Sigmoid colon (tissue), 7 donors: ENCODE data around the gene BCAT1. TPM values are rescaled to one million over a fixed set of nuclear protein-coding genes. Genes with fewer than 3 reads are reported as not detected.

Experiments
- DNase-seq: peaks from one replicate; pipeline ENCODE4 v3.0.0-alpha.2; 2019
- H3K27ac ChIP-seq, 4 donors: fragments of 200-600 bp; sonication (generic); one replicate each; pipeline ENCODE4 v1.5.1; 2016 to 2019; ENCODE audit warnings: mild to moderate bottlenecking in 1 of 4
- H3K27me3 ChIP-seq, 3 donors: fragments of 200-600 bp; sonication (generic); one replicate each; pipeline ENCODE4 v1.5.1; 2019; ENCODE audit warnings: mild to moderate bottlenecking in 1 of 3
- H3K36me3 ChIP-seq, 4 donors: fragments of 200-600 bp; sonication (generic); one replicate each; pipeline ENCODE4 v1.5.1; 2016 to 2019
- H3K4me1 ChIP-seq, 4 donors: fragments of 200-600 bp; sonication (generic); one replicate each; pipeline ENCODE4 v1.5.1; 2017 to 2019
- H3K4me3 ChIP-seq, 4 donors: fragments of 200-600 bp; sonication (generic); one replicate each; pipeline ENCODE4 v1.5.1; 2017 to 2019; ENCODE audit warnings: mild to moderate bottlenecking in 2 of 4, moderate library complexity in 1 of 4
- H3K9me3 ChIP-seq, 4 donors: fragments of 200-600 bp in 3 of 4; sonication (generic) in 3 of 4; one replicate each; pipeline versions ENCODE4 v1.5.1 to v1.6.1; 2013 to 2019
- EP300 ChIP-seq, 4 donors: sonication (generic); formaldehyde crosslinking; IDR thresholded peaks; one replicate each; pipeline ENCODE4 v1.6.1; 2017; ENCODE audit warnings: antibody characterized with exemption in 4 of 4
- POLR2A ChIP-seq, 2 donors: fragments of 450-650 bp; IDR thresholded peaks; one replicate each; pipeline ENCODE4 v1.6.1; 2016; ENCODE audit warnings: antibody characterized with exemption in 2 of 2, mild to moderate bottlenecking in 2 of 2, moderate library complexity in 2 of 2
- POLR2AphosphoS5 ChIP-seq, 4 donors: sonication (generic); formaldehyde crosslinking; IDR thresholded peaks; one replicate each; pipeline ENCODE4 v1.6.1; 2017; ENCODE audit warnings: antibody characterized with exemption in 4 of 4
- WGBS, 2 donors: extraction: QIAGEN DNeasy Blood & Tissue Kit; methylation state at CpG; one replicate each; pipeline ENCODE4 v1.1.7; 2013; 5-methylcytosine and 5-hydroxymethylcytosine counted together
- intact Hi-C: fragments of 100-400 bp; cut with DNase I; formaldehyde crosslinking; loops from one replicate; pipeline ENCODE4 v1.15.1; 2023
- polyA plus RNA-seq, 3 donors: library from polyadenylated mRNA; stranded (reverse); fragments of 200-250 nt; gene quantifications; one replicate each; pipeline ENCODE4 v1.2.3, GENCODE V29; 2013
- total RNA-seq, 4 donors: library from RNA; depleted of rRNA; stranded (reverse); fragments of >200 nt; gene quantifications; one replicate each; pipeline ENCODE4 v1.1.0, GENCODE V29; 2016
- TF ChIP-seq, protein P1 (sequence below), 4 experiments: fragments of 450-650 bp in 3 of 4; fragments of 200-600 bp in 1 of 4; IDR thresholded peaks; one replicate each; pipeline ENCODE4 v1.5.1; 2016 to 2019; ENCODE audit warnings: antibody characterized with exemption in 4 of 4, mild to moderate bottlenecking in 3 of 4, moderate library complexity in 2 of 4
- donor health status: healthy with polysubstance abuse.
- donor health status: Bipolar disorder and iron deficiency.
- donor health status: healthy.

Gene BCAT1
- total and polyA plus RNA-seq, 7 donors: 2.1 to 20.3 (median 12.0) TPM

DNA sequence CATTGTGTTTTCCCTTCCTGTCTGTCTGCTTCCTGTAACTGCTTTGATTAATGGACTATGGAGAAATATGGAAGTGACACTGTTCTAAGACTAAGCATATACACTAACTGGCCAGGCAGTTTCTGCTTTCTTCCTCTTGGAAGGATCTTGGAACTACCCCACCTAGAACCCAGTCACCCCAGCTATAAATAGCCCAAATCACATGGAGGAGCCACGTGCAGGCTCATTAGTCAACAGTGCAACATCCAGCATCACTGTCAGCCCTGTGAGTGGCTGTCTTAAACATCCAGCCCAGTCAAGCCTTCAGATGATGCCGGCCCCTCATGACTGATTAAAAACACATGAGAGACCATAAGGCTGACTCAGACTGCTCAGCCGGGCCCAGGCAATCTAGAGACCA lies 39.2 kb downstream of the BCAT1 start:
- peak; percentile 75 for DNase-seq
- Histone ChIP-seq H3K27me3 (no peaks in the 10 kb centered on the region), H3K4me3 (no peak overlapping the region), H3K9me3 (no peaks in the 10 kb centered on the region), H3K27ac (no peak overlapping the region), H3K4me1 (no peaks in the 10 kb centered on the region), H3K36me3 (no peaks in the 10 kb centered on the region)
- TF ChIP-seq POLR2A (IDR thresholded peaks at IDR 0.05): no peak
- no peak for TF ChIP-seq POLR2AphosphoS5 (IDR thresholded peaks at IDR 0.05)
- TF ChIP-seq, protein P1, sequence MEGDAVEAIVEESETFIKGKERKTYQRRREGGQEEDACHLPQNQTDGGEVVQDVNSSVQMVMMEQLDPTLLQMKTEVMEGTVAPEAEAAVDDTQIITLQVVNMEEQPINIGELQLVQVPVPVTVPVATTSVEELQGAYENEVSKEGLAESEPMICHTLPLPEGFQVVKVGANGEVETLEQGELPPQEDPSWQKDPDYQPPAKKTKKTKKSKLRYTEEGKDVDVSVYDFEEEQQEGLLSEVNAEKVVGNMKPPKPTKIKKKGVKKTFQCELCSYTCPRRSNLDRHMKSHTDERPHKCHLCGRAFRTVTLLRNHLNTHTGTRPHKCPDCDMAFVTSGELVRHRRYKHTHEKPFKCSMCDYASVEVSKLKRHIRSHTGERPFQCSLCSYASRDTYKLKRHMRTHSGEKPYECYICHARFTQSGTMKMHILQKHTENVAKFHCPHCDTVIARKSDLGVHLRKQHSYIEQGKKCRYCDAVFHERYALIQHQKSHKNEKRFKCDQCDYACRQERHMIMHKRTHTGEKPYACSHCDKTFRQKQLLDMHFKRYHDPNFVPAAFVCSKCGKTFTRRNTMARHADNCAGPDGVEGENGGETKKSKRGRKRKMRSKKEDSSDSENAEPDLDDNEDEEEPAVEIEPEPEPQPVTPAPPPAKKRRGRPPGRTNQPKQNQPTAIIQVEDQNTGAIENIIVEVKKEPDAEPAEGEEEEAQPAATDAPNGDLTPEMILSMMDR (IDR thresholded peaks at IDR 0.05): no peak
- no peak for TF ChIP-seq EP300 (IDR thresholded peaks at IDR 0.05)
- 63 to 70% methylated on average over 3 of the region's 3 CpGs for WGBS, 2 donors
- intact Hi-C loops: no loop called here

DNA sequence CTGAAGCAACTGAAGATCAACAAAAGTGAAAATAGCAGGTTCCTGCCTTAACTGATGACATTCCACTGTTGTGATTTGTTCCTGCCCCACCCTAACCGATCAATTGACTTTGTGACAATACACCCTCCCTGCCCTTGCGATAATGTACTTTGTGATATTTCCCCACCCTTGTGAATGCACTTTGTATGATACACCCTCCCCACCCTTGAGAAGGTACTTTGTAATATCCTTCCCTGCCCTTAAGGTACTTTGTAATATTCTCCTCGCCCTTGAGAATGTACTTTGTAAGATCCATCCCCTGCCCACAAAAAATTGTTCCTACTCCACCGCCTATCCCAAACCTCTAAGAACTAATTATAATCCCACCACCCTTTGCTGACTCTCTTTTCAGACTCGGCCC lies 41.4 kb downstream of the BCAT1 start:
- 78 to 90% methylated on average over 5 of the region's 5 CpGs for WGBS, 2 donors
- Histone ChIP-seq H3K4me1 (peaks cover 0 to 13% (median 0%) of the 10 kb centered on the region in 4 donors), H3K27me3 (peaks cover 0 to 15% (median 13%) of the 10 kb centered on the region in 3 donors), H3K36me3 (no peaks in the 10 kb centered on the region), H3K27ac (no peak overlapping the region), H3K9me3 (no peaks in the 10 kb centered on the region), H3K4me3 (no peak overlapping the region)
- no peak for DNase-seq
- intact Hi-C loops: no loop called here
- TF ChIP-seq, protein P1 (IDR thresholded peaks at IDR 0.05): no peak
- TF ChIP-seq POLR2A (IDR thresholded peaks at IDR 0.05) (no peak), POLR2AphosphoS5 (IDR thresholded peaks at IDR 0.05) (no peak), EP300 (IDR thresholded peaks at IDR 0.05) (no peak)

DNA sequence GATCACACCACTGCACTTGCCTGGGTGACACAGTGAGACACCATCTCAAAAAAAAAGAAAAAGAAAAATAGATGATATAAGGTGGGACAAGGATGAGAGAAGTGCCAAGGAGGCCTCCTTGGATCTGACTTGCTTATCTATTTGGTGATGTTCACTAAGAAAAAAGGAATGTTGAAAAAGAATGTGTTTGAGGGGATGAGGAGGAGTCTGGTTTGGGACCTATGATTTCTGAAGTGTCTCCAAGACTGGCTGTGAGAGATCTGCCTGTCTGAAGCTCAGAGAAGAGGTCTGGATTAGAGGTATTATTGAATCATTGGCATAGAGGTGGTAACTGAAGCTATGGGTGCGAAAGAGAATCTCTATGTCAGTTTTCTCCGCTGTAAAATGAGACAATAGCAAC lies 42.8 kb downstream of the BCAT1 start:
- Histone ChIP-seq H3K27ac (no peak overlapping the region), H3K4me1 (peaks cover 0 to 14% (median 0%) of the 10 kb centered on the region in 4 donors), H3K9me3 (no peaks in the 10 kb centered on the region), H3K36me3 (no peaks in the 10 kb centered on the region), H3K4me3 (no peak overlapping the region), H3K27me3 (peaks cover 0 to 21% (median 16%) of the 10 kb centered on the region in 3 donors)
- TF ChIP-seq POLR2AphosphoS5 (IDR thresholded peaks at IDR 0.05) (no peak), POLR2A (IDR thresholded peaks at IDR 0.05) (no peak), EP300 (IDR thresholded peaks at IDR 0.05) (no peak)
- TF ChIP-seq, protein P1 (IDR thresholded peaks at IDR 0.05): no peak
- no peak for DNase-seq
- WGBS, 2 donors: 93 to 94% methylated on average over 2 of the region's 2 CpGs
- intact Hi-C loops: no loop called here

DNA sequence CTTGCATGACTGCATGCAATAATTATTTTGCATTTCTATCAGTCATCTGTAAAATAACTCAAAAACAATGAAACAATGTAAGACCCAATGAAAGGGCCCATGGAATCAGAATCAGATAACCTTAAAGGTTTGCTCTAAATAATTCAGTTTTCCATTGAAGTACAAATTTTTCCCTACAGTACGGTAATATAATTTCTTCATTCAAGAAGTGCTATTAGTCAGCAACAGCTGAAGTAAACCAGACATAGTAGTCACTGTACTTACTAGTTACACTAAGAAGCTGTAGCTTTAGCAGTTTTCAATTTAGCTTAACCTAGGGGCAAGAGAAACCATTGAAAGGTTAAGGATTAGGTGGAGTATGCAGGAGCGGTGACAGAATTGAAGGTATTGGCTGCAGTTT lies 43.5 kb downstream of the BCAT1 start:
- Histone ChIP-seq H3K4me1 (peaks cover 0 to 14% (median 0%) of the 10 kb centered on the region in 4 donors), H3K27ac (no peak overlapping the region), H3K27me3 (peaks cover 0 to 21% (median 16%) of the 10 kb centered on the region in 3 donors), H3K4me3 (no peak overlapping the region), H3K36me3 (no peaks in the 10 kb centered on the region), H3K9me3 (no peaks in the 10 kb centered on the region)
- TF ChIP-seq POLR2AphosphoS5 (IDR thresholded peaks at IDR 0.05) (no peak), EP300 (IDR thresholded peaks at IDR 0.05) (no peak), POLR2A (IDR thresholded peaks at IDR 0.05) (no peak)
- intact Hi-C loops: no loop called here
- WGBS, 2 donors: 47 to 80% methylated on average over 2 of the region's 2 CpGs
- no peak for DNase-seq

DNA sequence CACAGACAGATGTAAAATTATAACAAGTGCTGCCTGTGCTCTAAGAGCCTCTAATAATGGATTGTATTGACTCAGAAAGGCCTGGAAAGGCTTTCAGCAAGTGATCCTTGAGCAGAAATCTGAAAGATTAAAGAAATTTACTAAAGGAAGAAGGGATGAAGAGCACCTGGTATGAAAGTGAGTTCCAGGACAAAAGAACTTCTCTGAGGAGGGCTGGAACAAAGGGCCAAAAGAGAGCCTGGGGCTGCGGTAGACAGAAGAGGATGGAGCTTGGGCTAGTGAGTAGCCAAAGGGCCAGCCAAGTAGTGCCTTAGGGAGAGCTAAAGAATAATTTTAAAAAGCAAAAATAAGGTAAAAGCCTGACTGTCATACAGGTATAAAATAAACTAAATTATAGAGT lies 44.0 kb downstream of the BCAT1 start:
- 91 to 100% methylated on average over 1 of the region's 1 CpG for WGBS, 2 donors
- no peak for DNase-seq
- H3K27me3 ChIP-seq: peaks cover 0 to 21% (median 16%) of the 10 kb centered on the region in 3 donors
- H3K36me3 ChIP-seq: no peaks in the 10 kb centered on the region
- TF ChIP-seq POLR2A (IDR thresholded peaks at IDR 0.05) (no peak), EP300 (IDR thresholded peaks at IDR 0.05) (no peak), POLR2AphosphoS5 (IDR thresholded peaks at IDR 0.05) (no peak)
- TF ChIP-seq, protein P1 (IDR thresholded peaks at IDR 0.05): no peak
- no peaks in the 10 kb centered on the region for H3K9me3 ChIP-seq
- intact Hi-C loops: no loop called here
- H3K27ac ChIP-seq: no peak overlapping the region
- peaks cover 0 to 14% (median 0%) of the 10 kb centered on the region in 4 donors for H3K4me1 ChIP-seq
- no peak overlapping the region for H3K4me3 ChIP-seq
